T-helper 2 cell treated with Interferon-gamma antibody and Interleukin-4, amounts not matched to agents 5 μg/mL and 100 μg/mL, for 36 hours (primary cell): Measurements from ENCODE around the gene PLCB3.
A peak's percentile ranks its signal among the peaks of the same experiment; 100 is the strongest.

Experiments used
- DNase-seq: peaks from one replicate; pipeline ENCODE4 v3.0.0; 2021; ENCODE audit warnings: low spot score
- H3K27ac Mint-ChIP-seq: one replicate; pipeline ENCODE4 v1.8.0; 2021; ENCODE audit warnings: mild to moderate bottlenecking, mixed read lengths
- H3K27me3 Mint-ChIP-seq: one replicate; pipeline ENCODE4 v1.8.0; 2021; ENCODE audit warnings: low read depth, mixed read lengths
- H3K36me3 Mint-ChIP-seq: one replicate; pipeline ENCODE4 v1.8.0; 2021; ENCODE audit warnings: low read depth, mixed read lengths
- H3K4me1 Mint-ChIP-seq: one replicate; pipeline ENCODE4 v1.8.0; 2021; ENCODE audit warnings: low read depth, mixed read lengths
- H3K4me3 Mint-ChIP-seq: one replicate; pipeline ENCODE4 v1.8.0; 2022; ENCODE audit warnings: mild to moderate bottlenecking, moderate library complexity, mixed read lengths
- H3K9me3 Mint-ChIP-seq: one replicate; pipeline ENCODE4 v1.8.0; 2021; ENCODE audit warnings: mixed read lengths

Gene PLCB3

GRCh38 chr11:64295760-64296159, 44.4 kb downstream of the PLCB3 start:
- Mint-ChIP-seq H3K36me3 (no peaks in the 10 kb centered on the region), H3K27me3 (peaks cover 83% of the 10 kb centered on the region), H3K9me3 (no peaks in the 10 kb centered on the region), H3K4me1 (peaks cover 11% of the 10 kb centered on the region), H3K27ac (no peak overlapping the region), H3K4me3 (no peak overlapping the region)
- no peak for DNase-seq

- Mint-ChIP-seq H3K4me3 (no peak overlapping the region), H3K27ac (no peak overlapping the region), H3K9me3 (no peaks in the 10 kb centered on the region), H3K4me1 (peaks cover 13% of the 10 kb centered on the region), H3K36me3 (no peaks in the 10 kb centered on the region), H3K27me3 (peaks cover 82% of the 10 kb centered on the region)
- DNase-seq = no peak
Measured at GRCh38 chr11:64296236-64296635, 44.9 kb downstream of the PLCB3 start.

- H3K4me1 Mint-ChIP-seq = peaks cover 13% of the 10 kb centered on the region
- H3K27me3 Mint-ChIP-seq = peaks cover 86% of the 10 kb centered on the region
- H3K27ac Mint-ChIP-seq = no peak overlapping the region
- H3K36me3 Mint-ChIP-seq = no peaks in the 10 kb centered on the region
- H3K9me3 Mint-ChIP-seq = no peaks in the 10 kb centered on the region
- DNase-seq = no peak
- no peak overlapping the region for H3K4me3 Mint-ChIP-seq
Measured at GRCh38 chr11:64296830-64297698, 45.7 kb downstream of the PLCB3 start.

GRCh38 chr11:64297699-64298358, 46.5 kb downstream of the PLCB3 start:
- DNase-seq = no peak
- Mint-ChIP-seq H3K9me3 (no peaks in the 10 kb centered on the region), H3K27me3 (peaks cover 82% of the 10 kb centered on the region), H3K4me1 (peaks cover 11% of the 10 kb centered on the region), H3K4me3 (no peak overlapping the region), H3K36me3 (no peaks in the 10 kb centered on the region), H3K27ac (no peak overlapping the region)

GRCh38 chr11:64298966-64299846, 47.9 kb downstream of the PLCB3 start:
- Mint-ChIP-seq H3K27ac (peak overlapping the region; percentile 41), H3K27me3 (peaks cover 69% of the 10 kb centered on the region), H3K4me3 (peak overlapping the region; percentile 55), H3K36me3 (no peaks in the 10 kb centered on the region), H3K4me1 (peaks cover 18% of the 10 kb centered on the region), H3K9me3 (no peaks in the 10 kb centered on the region)
- DNase-seq = no peak

GRCh38 chr11:64299847-64300648, 48.7 kb downstream of the PLCB3 start, which contains the start of gene CATSPERZ:
Gene CATSPERZ (plus strand): TSS chr11:64300358. CDS start chr11:64300411, 53 bp downstream.
- H3K4me1 Mint-ChIP-seq = peaks cover 20% of the 10 kb centered on the region
- peaks cover 61% of the 10 kb centered on the region for H3K27me3 Mint-ChIP-seq
- no peaks in the 10 kb centered on the region for H3K36me3 Mint-ChIP-seq
- H3K9me3 Mint-ChIP-seq = no peaks in the 10 kb centered on the region
- DNase-seq = no peak
- peak within 1 kb of the TSS; percentile 41 for H3K27ac Mint-ChIP-seq
- H3K4me3 Mint-ChIP-seq = peak within 1 kb of the TSS; percentile 69

- Mint-ChIP-seq H3K27ac (no peak overlapping the region), H3K27me3 (peaks cover 27% of the 10 kb centered on the region), H3K36me3 (peaks cover 11% of the 10 kb centered on the region), H3K9me3 (no peaks in the 10 kb centered on the region), H3K4me3 (peak overlapping the region; percentile 87), H3K4me1 (peaks cover 24% of the 10 kb centered on the region)
- no peak for DNase-seq
Measured at GRCh38 chr11:64303109-64304031, 52.0 kb downstream of the PLCB3 start.

- no peaks in the 10 kb centered on the region for H3K9me3 Mint-ChIP-seq
- H3K36me3 Mint-ChIP-seq = peaks cover 11% of the 10 kb centered on the region
- H3K4me1 Mint-ChIP-seq = peaks cover 24% of the 10 kb centered on the region
- peak overlapping the region; percentile 87 for H3K4me3 Mint-ChIP-seq
- no peak for DNase-seq
- peak overlapping the region; percentile 94 for H3K27ac Mint-ChIP-seq
- peaks cover 21% of the 10 kb centered on the region for H3K27me3 Mint-ChIP-seq
Measured at GRCh38 chr11:64304032-64304315, 52.6 kb downstream of the PLCB3 start.

- peaks cover 24% of the 10 kb centered on the region for H3K4me1 Mint-ChIP-seq
- H3K36me3 Mint-ChIP-seq = peaks cover 11% of the 10 kb centered on the region
- peak overlapping the region; percentile 94 for H3K27ac Mint-ChIP-seq
- H3K27me3 Mint-ChIP-seq = peaks cover 20% of the 10 kb centered on the region
- DNase-seq = peak; percentile 92
- no peaks in the 10 kb centered on the region for H3K9me3 Mint-ChIP-seq
- H3K4me3 Mint-ChIP-seq = peak overlapping the region; percentile 87
Measured at GRCh38 chr11:64304316-64305072, 53.2 kb downstream of the PLCB3 start.

GRCh38 chr11:64305075-64305690, 53.9 kb downstream of the PLCB3 start, which contains the start of gene ESRRA:
Gene ESRRA (plus strand): TSS chr11:64305524. CDS start chr11:64307180, 1,656 bp downstream.
- Mint-ChIP-seq H3K4me3 (peak within 1 kb of the TSS; percentile 98), H3K9me3 (no peaks in the 10 kb centered on the region), H3K27me3 (peaks cover 13% of the 10 kb centered on the region), H3K36me3 (peaks cover 11% of the 10 kb centered on the region), H3K4me1 (peaks cover 22% of the 10 kb centered on the region), H3K27ac (peak within 1 kb of the TSS; percentile 94)
- DNase-seq = peak; percentile 100

GRCh38 chr11:64305691-64306562, 54.6 kb downstream of the PLCB3 start:
- Mint-ChIP-seq H3K4me1 (peaks cover 19% of the 10 kb centered on the region), H3K9me3 (no peaks in the 10 kb centered on the region), H3K4me3 (peak overlapping the region; percentile 98), H3K27me3 (peaks cover 5% of the 10 kb centered on the region), H3K27ac (peak overlapping the region; percentile 87), H3K36me3 (peaks cover 11% of the 10 kb centered on the region)
- DNase-seq = peak; percentile 72
